GM13977 (cell line): Measurements from ENCODE around the gene SLC35E4.
"Not testable (repeated sequence)": the region's sequence is repeated elsewhere in the genome, so short reads cannot be mapped to it uniquely, and the experiment has no call there.

Experiments
- DNase-seq: peaks from one replicate; pipeline ENCODE4 v3.0.0; 2012; ENCODE audit warnings: low spot score
- in situ Hi-C: fragments of 300-500 bp; cut with MboI; formaldehyde crosslinking; loops from one replicate; pipeline ENCODE4 v1.12.0; 2022; ENCODE audit warnings: low sequenced_read_pairs, low pct_unique_long_range_greater_than_20kb, mixed read lengths, inconsistent platforms; ENCODE audit not compliant: unreplicated experiment
- TF ChIP-seq, protein P1 (sequence below): IDR thresholded peaks from 2 replicates; pipeline ENCODE4 v1.5.1; 2012; ENCODE audit warnings: mild to moderate bottlenecking, control low read depth; ENCODE audit not compliant: insufficient read depth; ENCODE audit errors: extremely low read depth, missing control alignments

SLC35E4 gene

DNA sequence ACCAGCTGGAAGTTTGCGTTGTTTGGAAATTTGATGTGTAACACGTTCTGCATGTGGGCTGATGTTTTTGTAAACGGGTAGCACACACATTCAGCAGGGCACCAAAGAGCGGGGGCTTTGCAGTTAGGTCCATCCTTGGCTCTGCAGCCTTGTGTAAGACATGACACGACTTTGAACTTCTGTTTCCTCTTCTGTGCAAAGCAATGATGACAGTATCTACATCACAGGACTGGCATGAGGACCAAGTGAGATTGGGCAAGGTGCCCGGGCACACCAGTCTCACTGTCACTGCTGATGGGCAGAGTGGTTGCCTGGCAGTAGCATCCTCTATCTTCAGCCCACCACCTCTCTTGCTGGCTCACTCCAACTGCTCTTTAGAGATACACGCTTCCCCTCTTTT lies 25.3 kb upstream of the SLC35E4 start:
- in situ Hi-C loops = no loop called here
- TF ChIP-seq, protein P1, sequence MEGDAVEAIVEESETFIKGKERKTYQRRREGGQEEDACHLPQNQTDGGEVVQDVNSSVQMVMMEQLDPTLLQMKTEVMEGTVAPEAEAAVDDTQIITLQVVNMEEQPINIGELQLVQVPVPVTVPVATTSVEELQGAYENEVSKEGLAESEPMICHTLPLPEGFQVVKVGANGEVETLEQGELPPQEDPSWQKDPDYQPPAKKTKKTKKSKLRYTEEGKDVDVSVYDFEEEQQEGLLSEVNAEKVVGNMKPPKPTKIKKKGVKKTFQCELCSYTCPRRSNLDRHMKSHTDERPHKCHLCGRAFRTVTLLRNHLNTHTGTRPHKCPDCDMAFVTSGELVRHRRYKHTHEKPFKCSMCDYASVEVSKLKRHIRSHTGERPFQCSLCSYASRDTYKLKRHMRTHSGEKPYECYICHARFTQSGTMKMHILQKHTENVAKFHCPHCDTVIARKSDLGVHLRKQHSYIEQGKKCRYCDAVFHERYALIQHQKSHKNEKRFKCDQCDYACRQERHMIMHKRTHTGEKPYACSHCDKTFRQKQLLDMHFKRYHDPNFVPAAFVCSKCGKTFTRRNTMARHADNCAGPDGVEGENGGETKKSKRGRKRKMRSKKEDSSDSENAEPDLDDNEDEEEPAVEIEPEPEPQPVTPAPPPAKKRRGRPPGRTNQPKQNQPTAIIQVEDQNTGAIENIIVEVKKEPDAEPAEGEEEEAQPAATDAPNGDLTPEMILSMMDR = no peak

DNA sequence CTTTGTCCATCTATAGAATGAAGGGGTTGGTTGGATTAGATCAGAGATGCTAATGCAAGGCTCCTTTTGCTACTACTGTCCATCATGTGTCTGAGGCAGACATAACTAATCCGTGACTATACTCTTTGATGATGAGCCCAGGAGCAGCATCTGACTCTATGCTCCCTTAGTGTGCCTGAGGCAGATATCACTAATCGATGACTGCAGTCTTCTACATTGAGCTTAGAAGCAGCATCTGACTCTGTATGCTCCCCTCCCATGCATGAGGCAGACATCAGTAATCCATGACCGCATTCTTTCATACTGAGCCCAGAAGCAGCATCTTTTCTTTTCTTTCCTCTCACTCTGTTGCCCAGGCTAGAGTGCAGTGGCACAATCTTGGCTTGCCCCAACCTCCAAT lies 24.4 kb upstream of the SLC35E4 start:
- TF ChIP-seq, protein P1 = no peak
- in situ Hi-C loops = no loop called here
- no peak for DNase-seq

More for the DNA sequence above, 25.3 kb upstream of the SLC35E4 start:
- no peak for DNase-seq

DNA sequence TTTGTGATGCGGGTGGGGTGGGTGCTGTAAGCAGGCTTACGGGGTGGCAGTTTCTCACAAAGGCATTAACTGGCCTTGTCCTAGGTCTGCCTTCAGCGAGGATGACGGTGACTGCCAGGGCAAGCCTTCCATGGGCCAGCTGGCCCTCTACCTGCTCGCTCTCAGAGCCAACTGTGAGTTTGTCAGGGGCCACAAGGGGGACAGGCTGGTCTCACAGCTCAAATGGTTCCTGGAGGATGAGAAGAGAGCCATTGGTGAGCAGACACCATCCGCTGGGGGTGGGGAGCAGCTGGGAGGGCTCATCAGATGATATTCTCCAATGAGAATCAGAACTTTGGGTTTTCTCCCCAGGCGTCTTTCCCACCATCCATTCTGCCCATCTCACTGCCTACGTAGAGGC lies 22.8 kb upstream of the SLC35E4 start:
- TF ChIP-seq, protein P1 = no peak
- in situ Hi-C loops = no loop called here
- no peak for DNase-seq

DNA sequence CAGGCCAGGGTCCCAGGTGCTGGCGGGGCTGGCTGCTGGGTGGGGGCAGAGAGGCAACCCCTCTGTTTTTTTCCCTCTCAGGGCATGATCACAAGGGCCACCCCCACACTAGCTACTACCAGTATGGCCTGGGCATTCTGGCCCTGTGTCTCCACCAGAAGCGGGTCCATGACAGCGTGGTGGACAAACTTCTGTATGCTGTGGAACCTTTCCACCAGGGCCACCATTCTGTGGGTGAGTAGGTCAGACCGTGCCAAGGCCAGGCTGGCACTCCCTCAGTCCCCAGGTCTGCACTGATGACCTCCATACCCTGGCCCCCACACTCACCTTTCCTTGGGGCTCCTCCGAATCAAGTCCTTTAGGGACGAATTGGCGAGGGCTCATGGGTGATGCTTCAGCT lies 21.3 kb upstream of the SLC35E4 start:
- TF ChIP-seq, protein P1 = no peak
- in situ Hi-C loops = no loop called here
- DNase-seq = no peak

DNA sequence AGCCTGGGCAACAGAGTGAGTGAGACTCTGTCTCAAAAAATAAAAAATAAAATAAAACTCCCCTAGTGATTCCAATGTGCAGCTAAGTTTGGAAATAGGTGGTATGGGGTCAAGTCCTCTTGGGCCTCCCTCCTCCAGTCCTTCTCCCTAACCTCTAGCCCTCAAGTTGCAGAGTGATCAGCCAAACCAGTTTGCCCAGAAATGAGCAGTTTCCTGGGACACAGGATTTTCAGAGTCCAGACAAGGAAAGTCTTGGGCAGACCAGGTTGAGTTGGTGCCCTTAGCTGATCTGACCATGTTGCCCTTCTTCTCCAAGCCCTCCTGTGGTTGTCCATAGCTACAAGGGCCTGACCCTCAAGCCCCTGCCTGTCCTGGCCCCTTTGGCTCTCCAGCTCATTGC lies 20.7 kb upstream of the SLC35E4 start:
- in situ Hi-C loops = no loop called here
- DNase-seq = no peak
- TF ChIP-seq, protein P1 = no peak

DNA sequence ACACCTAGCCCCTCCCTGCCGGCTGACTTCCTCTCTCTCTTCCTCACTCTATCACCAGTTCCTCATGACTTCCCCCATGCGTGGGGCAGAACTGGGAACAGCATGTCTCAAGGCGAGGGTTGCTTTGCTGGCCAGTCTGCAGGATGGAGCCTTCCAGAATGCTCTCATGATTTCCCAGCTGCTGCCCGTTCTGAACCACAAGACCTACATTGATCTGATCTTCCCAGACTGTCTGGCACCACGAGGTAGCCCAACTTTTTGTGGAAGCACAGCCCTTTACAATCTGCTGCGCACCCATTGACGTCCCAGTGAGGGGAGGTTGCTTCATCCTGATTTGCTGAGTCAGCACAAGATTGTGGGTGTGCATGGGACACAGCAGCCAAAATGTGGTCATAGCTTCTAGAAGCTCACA lies 20.0 kb upstream of the SLC35E4 start:
- in situ Hi-C loops = no loop called here
- DNase-seq = no peak
- TF ChIP-seq, protein P1 = no peak

DNA sequence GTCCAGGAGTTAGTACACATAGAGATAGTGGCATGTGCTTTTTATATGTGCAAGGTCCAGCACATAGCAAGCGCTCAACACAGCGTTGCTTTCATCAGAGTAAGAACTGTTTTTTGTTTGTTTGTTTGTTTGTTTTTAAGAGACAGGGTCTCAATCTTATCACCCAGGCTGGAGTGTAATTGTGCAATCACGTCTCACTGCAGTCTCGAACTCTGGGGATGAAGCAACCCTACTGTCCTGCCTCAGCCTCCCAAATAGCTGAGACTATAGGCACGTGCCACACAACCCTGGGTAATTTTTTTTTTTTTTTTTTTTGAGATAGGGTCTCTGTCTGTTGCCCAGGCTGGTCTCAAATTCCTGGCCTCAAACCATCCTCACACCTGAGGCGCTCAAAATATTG lies 17.8 kb upstream of the SLC35E4 start:
- TF ChIP-seq, protein P1 = no peak
- DNase-seq = no peak
- in situ Hi-C loops = no loop called here

DNA sequence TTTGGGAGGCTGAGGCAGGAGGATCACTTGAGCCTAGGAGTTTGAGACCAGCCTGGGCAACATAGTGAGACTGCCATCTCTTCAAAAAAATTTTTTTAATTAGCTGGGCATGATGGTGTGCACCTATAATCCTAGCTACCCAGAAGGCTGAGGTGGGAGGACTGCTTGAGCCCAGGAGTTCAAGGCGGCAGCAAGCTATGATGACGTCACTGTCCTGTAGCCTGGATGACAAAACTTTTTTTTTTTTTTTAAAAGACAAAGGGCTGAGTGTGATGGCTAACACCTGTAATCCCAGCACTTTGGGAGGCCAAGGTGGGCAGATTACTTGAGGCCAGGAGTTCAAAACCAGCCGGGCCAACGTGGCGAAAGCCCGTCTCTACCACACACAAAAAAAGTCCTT lies 15.7 kb upstream of the SLC35E4 start:
- in situ Hi-C loops = not testable (repeated sequence)

More for the DNA sequence above, 15.7 kb upstream of the SLC35E4 start:
- not testable (repeated sequence) for DNase-seq
